A549 (cell line): ENCODE measurements around the gene SPINDOC.

ENCODE experiments used
- HDAC2 ChIP-seq: fragments of 200-600 bp; sonication (generic); IDR thresholded peaks from 2 replicates; pipeline ENCODE4 v1.6.1; 2016
- POLR2A ChIP-seq: IDR thresholded peaks from 2 replicates; pipeline ENCODE4 v1.6.1; 2012; ENCODE audit warnings: mild to moderate bottlenecking, low read length
- TF ChIP-seq, protein P1 (sequence below): IDR thresholded peaks from 2 replicates; pipeline ENCODE4 v1.6.1; 2012

DNA sequence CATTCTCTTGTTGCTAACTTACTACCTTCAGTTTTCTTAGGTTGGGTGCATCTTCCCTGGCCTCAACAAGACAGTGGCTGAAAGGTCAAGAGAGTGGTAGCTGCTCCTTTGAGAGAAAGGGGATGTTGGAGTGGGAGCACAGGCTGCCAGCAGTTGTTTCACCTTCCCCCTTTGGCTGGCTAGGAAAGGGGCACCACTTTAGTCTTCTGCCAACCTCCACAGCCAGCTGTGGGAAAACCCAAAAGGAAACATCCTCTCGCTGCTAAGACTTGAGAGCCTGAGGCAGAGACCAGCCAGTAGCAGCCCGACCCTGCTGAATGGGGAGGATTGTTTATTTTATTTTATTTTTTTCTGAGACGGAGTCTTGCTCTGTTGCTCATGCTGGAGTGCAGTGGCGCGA is 60.1 kb downstream of the SPINDOC start:
- TF ChIP-seq HDAC2 (no peak), POLR2A (no peak)
- TF ChIP-seq, protein P1, sequence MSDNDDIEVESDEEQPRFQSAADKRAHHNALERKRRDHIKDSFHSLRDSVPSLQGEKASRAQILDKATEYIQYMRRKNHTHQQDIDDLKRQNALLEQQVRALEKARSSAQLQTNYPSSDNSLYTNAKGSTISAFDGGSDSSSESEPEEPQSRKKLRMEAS = no peak
